Measurements from ENCODE around the gene COL18A1. TPM values are rescaled to one million over a fixed set of nuclear protein-coding genes. Genes with fewer than 3 reads are reported as not detected.
A peak's percentile ranks its signal among the peaks of the same experiment; 100 is the strongest.

The COL18A1 gene
- total and polyA plus RNA-seq, 7 donors, result 4.4 to 197 (median 39.7) TPM

DNA sequence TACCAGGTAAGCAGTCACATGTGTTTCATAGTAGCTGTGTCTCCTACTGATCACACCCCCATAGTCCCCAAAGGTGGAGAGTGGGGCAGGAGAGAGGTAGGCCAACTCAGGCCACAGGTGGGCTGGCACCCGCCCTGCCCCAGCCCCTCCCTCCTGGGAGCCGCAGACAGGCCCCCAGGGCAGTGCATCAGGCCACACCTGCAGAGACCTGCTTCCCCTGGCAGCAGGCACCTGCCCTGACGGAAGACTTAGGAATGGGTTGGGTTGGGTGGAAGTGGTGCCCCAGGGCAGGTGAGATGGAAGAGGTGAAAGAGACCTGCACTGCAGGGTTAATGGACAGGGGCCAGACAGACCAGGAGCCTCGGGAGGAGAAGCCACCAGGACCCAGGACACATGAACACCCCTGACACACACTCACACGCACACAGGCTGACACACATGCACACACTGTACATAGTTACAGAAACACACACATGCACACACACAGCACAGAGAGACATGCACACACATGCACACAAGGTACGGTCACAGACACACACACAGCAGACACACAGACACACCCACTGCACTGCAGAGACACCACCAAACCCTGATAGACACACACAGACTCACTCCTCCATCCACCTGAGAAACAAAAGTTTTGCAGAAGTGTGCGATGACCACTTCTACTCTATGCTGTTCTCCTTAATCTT lies 1.7 kb upstream of the COL18A1 start:
- intact Hi-C loops (cut with DNase I), result no loop called here
- peak; percentile 66 for DNase-seq
- Histone ChIP-seq H3K36me3 (no peaks in the 10 kb centered on the region), H3K27ac (peak overlapping the region; percentile 57 to 79 (median 74)), H3K4me1 (peaks cover 0 to 31% (median 20%) of the 10 kb centered on the region in 4 donors), H3K4me3 (no peak overlapping the region), H3K27me3 (no peaks in the 10 kb centered on the region), H3K9me3 (peaks cover 0 to 4% (median 2%) of the 10 kb centered on the region in 4 donors)
- 58 to 82% methylated on average over 7 of the region's 7 CpGs for WGBS, 2 donors
- TF ChIP-seq POLR2AphosphoS5 (IDR thresholded peaks at IDR 0.05) (no peak), POLR2A (IDR thresholded peaks at IDR 0.05) (no peak)

DNA sequence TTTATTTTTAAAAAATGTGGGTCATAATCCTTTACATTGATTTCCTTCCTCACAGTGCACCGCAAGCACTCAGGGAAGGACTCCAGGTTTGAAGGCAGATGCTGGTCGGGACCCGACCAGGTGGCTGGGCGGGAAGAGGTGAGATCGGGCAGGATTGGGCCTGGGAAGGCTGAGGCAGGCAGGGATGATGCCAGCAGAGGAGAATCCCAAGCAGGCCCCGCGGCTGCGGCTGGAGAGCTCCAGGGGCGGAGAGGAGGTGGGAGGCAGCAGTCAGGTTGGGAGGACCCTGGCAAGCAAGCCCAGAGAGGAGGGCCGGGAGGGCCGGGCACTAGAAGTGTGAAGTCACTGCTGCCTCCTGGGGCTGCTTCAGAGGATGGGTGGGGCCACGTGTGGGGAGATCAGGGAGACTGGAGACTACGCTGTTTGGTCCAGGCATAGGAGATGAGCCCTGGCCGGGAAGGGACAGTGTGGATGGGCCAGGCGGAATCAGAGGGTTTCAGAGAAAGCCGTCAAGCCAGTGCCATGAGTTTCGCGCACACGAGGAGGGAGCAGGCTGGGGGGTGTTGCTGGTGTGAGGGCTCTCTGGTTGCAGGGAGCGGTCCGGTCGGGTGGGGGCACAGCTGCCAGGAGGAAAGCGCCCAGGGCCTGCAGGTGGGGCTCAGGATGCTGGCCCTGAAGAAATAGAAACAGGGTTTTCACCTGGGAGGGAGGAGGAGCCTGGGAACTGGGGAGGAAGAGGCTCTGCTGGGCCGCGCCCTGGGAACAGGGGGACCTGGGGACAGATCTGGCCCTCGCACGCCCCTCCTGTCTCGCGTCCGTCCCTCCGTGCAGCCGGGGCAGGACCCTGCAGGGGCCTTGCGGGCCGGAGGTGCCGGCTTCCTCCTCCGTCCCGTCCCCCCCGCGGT lies 888 bp upstream of the COL18A1 start:
- DNase-seq, result peak; percentile 89
- Histone ChIP-seq H3K9me3 (peaks cover 0 to 4% (median 2%) of the 10 kb centered on the region in 4 donors), H3K4me1 (peaks cover 0 to 31% (median 20%) of the 10 kb centered on the region in 4 donors), H3K36me3 (no peaks in the 10 kb centered on the region), H3K27ac (peak overlapping the region; percentile 57 to 79 (median 74)), H3K27me3 (no peaks in the 10 kb centered on the region), H3K4me3 (peak overlapping the region; percentile 22 to 68 (median 63))
- intact Hi-C loops (cut with DNase I), result no loop called here
- 12 to 21% methylated on average over 39 of the region's 39 CpGs for WGBS, 2 donors
- TF ChIP-seq EP300 (IDR thresholded peaks at IDR 0.05) (no peak), POLR2AphosphoS5 (IDR thresholded peaks at IDR 0.05) (peak in 3 of 4 donors; percentile 11 to 39 (median 26))

DNA sequence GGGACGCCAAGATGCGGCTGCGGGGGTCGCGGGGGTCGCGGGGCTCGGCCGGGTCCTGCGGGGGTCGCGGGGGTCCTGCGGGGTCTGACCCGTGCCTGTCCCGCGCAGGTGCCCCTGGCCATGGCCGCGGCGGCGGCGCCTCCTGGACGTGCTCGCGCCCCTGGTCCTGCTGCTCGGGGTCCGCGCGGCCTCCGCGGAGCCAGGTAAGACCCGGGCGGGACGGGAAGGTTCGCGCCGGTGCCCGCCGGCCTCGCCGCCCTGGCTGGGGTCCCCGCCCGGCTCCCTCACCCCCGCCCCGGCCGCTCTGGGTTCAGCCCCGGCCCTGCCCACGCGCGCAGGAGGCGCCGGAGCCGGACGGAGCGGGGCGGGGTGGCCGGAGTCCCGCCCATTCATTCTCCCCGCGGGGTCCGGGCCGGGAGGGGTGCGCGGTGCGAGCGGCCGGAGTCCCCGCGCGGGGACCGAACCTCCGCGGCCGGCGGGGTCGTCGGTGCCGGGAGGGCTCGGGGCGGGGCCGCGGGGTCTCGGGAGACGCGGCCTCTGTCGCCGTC lies 380 bp downstream of the COL18A1 start:
- 1 to 2% methylated on average over 86 of the region's 86 CpGs for WGBS, 2 donors
- H3K27ac ChIP-seq, result peak overlapping the region; percentile 77 to 82 (median 80)
- no peaks in the 10 kb centered on the region for H3K27me3 ChIP-seq
- TF ChIP-seq POLR2AphosphoS5 (IDR thresholded peaks at IDR 0.05), result peak in 2 of 4 donors; percentile 17
- no peak for TF ChIP-seq EP300 (IDR thresholded peaks at IDR 0.05)
- intact Hi-C loops (cut with DNase I), result no loop called here
- H3K36me3 ChIP-seq, result no peaks in the 10 kb centered on the region
- DNase-seq, result peak; percentile 82
- peaks cover 0 to 37% (median 27%) of the 10 kb centered on the region in 4 donors for H3K4me1 ChIP-seq
- peak overlapping the region; percentile 31 to 68 (median 63) for H3K4me3 ChIP-seq
- peaks cover 0 to 4% (median 2%) of the 10 kb centered on the region in 4 donors for H3K9me3 ChIP-seq

DNA sequence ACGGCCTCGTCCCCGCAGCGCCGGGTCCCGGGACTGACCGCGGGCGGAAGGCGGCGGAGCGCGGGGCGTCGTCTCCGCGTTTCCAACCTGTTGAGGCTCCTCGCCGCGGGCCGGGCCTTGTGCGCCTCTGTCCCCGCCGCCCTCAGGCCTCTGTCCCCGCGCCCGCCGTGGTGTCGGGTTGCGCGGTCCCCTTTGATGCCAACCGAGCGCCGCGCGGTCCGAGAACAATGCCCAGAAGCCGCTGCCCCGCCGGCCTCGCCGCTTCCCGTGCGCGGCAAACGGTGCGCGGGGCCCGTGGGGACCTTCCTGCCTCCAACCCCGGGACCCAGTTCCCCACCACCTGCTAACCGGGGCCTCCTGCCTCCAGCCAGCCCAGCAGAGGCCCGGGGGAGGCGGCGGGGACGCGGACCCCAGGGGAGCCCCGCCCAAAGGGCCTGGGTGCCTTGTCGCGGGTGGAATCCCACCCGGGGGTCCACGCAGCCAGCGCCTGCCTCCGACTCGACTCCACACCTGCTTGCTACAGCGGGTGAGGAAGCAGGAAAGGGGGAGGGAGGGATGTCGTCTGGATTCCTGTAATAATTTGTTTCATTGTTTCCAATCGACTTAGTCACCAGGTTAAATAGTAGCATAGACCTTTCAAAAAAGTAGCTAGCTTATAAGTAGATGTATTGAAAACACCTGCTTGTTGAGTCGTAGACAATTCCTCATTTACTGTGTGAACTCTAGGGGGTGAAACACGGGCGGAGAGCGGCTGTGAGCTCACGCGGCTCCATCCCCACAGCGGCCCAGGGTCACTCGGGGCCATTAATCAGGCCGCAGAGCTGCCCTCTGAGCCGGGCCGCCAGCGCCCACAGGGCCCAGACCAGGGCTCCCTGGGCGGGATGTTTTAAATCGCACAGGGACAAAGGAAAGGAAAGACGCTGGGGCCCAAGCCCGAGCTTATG lies 1.1 kb downstream of the COL18A1 start:
- 14 to 16% methylated on average over 83 of the region's 83 CpGs for WGBS, 2 donors
- peaks cover 0 to 3% (median under 1%) of the 10 kb centered on the region in 4 donors for H3K9me3 ChIP-seq
- intact Hi-C loops (cut with DNase I), result no loop called here

DNA sequence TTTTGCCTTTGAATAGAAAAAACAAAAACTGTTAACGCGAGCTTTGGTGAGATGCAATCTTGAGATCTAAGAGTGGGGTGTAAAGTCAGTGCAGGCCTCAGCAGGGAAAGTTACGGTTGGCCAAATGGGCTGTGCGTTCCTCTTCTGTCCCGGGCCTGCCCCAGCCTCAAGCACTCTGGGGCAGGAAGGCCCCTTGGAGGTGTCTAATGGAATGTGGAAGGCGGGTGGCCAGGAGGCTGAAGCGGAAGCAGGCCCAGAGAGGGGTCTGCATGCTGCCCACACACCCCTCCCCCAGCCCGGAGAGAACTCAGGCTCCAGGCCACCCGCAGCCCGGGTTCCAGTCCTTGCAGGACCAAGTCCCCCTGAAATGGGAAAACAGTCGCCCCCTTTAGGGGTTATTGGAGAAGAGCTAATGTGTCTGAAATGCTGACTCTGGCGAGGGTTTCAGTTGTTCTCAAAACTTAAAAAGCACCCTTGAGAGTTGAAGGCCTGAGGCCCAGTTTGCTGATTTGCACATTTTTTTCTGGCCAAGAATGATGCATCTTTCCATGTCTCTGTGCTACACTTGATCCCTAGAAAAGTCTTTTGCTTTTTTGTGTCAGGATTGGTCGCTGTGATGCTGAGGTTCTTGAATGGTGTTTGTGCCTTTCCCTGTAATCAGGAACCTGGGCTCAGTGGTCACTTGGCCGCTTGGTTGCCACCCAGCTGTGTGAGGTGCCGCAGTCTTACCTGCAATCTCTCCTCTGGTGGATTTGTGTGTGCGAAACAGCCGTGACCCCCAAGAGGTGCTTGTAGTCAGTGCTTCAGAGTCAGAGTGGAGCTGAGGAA lies 2.0 kb downstream of the COL18A1 start:
- no peak for TF ChIP-seq POLR2AphosphoS5 (IDR thresholded peaks at IDR 0.05)
- no peak for TF ChIP-seq EP300 (IDR thresholded peaks at IDR 0.05)
- TF ChIP-seq, protein P1, sequence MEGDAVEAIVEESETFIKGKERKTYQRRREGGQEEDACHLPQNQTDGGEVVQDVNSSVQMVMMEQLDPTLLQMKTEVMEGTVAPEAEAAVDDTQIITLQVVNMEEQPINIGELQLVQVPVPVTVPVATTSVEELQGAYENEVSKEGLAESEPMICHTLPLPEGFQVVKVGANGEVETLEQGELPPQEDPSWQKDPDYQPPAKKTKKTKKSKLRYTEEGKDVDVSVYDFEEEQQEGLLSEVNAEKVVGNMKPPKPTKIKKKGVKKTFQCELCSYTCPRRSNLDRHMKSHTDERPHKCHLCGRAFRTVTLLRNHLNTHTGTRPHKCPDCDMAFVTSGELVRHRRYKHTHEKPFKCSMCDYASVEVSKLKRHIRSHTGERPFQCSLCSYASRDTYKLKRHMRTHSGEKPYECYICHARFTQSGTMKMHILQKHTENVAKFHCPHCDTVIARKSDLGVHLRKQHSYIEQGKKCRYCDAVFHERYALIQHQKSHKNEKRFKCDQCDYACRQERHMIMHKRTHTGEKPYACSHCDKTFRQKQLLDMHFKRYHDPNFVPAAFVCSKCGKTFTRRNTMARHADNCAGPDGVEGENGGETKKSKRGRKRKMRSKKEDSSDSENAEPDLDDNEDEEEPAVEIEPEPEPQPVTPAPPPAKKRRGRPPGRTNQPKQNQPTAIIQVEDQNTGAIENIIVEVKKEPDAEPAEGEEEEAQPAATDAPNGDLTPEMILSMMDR (IDR thresholded peaks at IDR 0.05), result no peak
- no peak for TF ChIP-seq POLR2A (IDR thresholded peaks at IDR 0.05)
- Histone ChIP-seq H3K4me1 (peaks cover 0 to 37% (median 33%) of the 10 kb centered on the region in 4 donors), H3K9me3 (no peaks in the 10 kb centered on the region), H3K27ac (peak overlapping the region; percentile 77 to 82 (median 80)), H3K4me3 (peak overlapping the region in 3 of 4 donors; percentile 60 to 68 (median 66)), H3K36me3 (no peaks in the 10 kb centered on the region), H3K27me3 (no peaks in the 10 kb centered on the region)
- peak; percentile 68 for DNase-seq
- intact Hi-C loops (cut with DNase I), result no loop called here
- WGBS, 2 donors, result 75 to 85% methylated on average over 17 of the region's 17 CpGs

More for the DNA sequence above, 1.1 kb downstream of the COL18A1 start:
- Histone ChIP-seq H3K36me3 (no peaks in the 10 kb centered on the region), H3K4me3 (peak overlapping the region; percentile 31 to 68 (median 63)), H3K27ac (peak overlapping the region; percentile 77 to 82 (median 80)), H3K4me1 (peaks cover 0 to 37% (median 32%) of the 10 kb centered on the region in 4 donors), H3K27me3 (no peaks in the 10 kb centered on the region)
- DNase-seq, result peak; percentile 69
- TF ChIP-seq POLR2AphosphoS5 (IDR thresholded peaks at IDR 0.05), result peak in 1 of 4 donors; percentile 25
- TF ChIP-seq, protein P1 (IDR thresholded peaks at IDR 0.05), result no peak

All from sigmoid colon (tissue), 7 donors.